ENCODE measurements around the gene ITSN2. TPM values are rescaled to one million over a fixed set of nuclear protein-coding genes. Genes with fewer than 3 reads are reported as not detected.

The ITSN2 gene
- polyA plus RNA-seq, 1 donor from 2014 or later, result 10.6 TPM

DNA sequence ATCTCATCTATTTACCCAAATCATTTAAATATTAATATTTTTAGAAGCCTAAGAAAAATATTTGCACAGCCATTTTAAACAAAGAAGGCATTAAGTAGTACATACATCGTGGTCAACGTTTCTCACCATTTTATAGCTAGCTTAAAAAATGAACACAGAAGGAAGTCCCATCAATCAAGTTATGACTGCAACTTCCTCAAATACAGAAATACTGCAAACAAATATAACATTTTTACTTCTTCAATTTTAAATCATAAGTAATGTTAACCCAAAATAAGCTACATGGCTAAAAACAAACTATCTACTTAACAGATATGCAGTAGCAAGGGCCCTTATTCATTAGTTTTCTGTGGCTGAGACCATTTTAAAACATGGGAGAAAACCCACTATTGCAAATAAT, 30.6 kb downstream of the ITSN2 start:
- no peaks in the 10 kb centered on the region for H3K27me3 ChIP-seq (ENCODE audit: insufficient read depth, low read depth, low read length)
- TF ChIP-seq EZH2 (IDR thresholded peaks at IDR 0.05; ENCODE audit: borderline replicate concordance, insufficient read depth, low read length, poor library complexity, severe bottlenecking) (no peak), POLR2AphosphoS5 (IDR thresholded peaks at IDR 0.05) (no peak), TAF1 (IDR thresholded peaks at IDR 0.05; ENCODE audit: low read depth) (no peak)
- H3K9me2 ChIP-seq (ENCODE audit: insufficient read depth, low read length), result no peaks in the 10 kb centered on the region
- H3K4me2 ChIP-seq (ENCODE audit: low read length), result no peak overlapping the region
- no peaks in the 10 kb centered on the region for H4K20me1 ChIP-seq (ENCODE audit: insufficient read depth)
- H3K27ac ChIP-seq (ENCODE audit: low read length), result no peak overlapping the region
- no peaks in the 10 kb centered on the region for H3K79me2 ChIP-seq (replicated peaks; ENCODE audit: insufficient read depth, low read length)
- no peaks in the 10 kb centered on the region for H3F3A ChIP-seq (ENCODE audit: insufficient read depth, low read length, poor library complexity, severe bottlenecking)
- H3K36me3 ChIP-seq (ENCODE audit: insufficient read depth, low read length), result no peaks in the 10 kb centered on the region
- H2AFZ ChIP-seq (ENCODE audit: low read depth, low read length), result no peak overlapping the region
- H3K9me3 ChIP-seq (ENCODE audit: low read length), result no peaks in the 10 kb centered on the region
- no peak overlapping the region for H3K4me3 ChIP-seq (ENCODE audit: low read length)
- H3K9ac ChIP-seq (ENCODE audit: low read length), result no peak overlapping the region

DNA sequence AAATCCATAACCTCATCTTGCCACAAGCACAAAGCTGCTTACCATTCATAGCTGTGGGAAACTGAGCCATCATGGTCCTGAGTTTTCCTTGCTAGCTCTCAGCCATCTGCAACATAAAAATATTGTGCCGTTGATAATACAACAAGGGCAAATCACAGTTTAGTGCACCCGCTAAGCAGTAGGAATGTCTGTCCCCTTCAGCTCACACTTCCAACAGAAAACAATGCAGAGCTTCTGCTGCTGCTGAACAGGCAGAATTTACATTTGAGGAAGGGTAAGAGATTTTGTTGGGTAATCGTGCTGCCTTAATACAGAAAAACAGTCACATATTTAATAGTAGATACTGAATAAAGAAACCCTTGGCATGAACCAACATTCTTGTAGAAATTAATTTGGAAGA, 32.3 kb downstream of the ITSN2 start:
- Histone ChIP-seq H3K9me2 (ENCODE audit: insufficient read depth, low read length) (no peaks in the 10 kb centered on the region), H2AFZ (ENCODE audit: low read depth, low read length) (peak overlapping the region; percentile 12), H3K9me3 (ENCODE audit: low read length) (no peaks in the 10 kb centered on the region), H3K27ac (ENCODE audit: low read length) (no peak overlapping the region), H3K27me3 (ENCODE audit: insufficient read depth, low read depth, low read length) (no peaks in the 10 kb centered on the region), H3K9ac (ENCODE audit: low read length) (no peak overlapping the region), H3K4me2 (ENCODE audit: low read length) (no peak overlapping the region), H3K4me3 (ENCODE audit: low read length) (no peak overlapping the region), H3K79me2 (replicated peaks; ENCODE audit: insufficient read depth, low read length) (no peaks in the 10 kb centered on the region), H3K36me3 (ENCODE audit: insufficient read depth, low read length) (no peaks in the 10 kb centered on the region), H4K20me1 (ENCODE audit: insufficient read depth) (no peaks in the 10 kb centered on the region), H3F3A (ENCODE audit: insufficient read depth, low read length, poor library complexity, severe bottlenecking) (no peaks in the 10 kb centered on the region)
- TF ChIP-seq MXI1 (conservative IDR thresholded peaks at IDR 0.05; ENCODE audit: poor library complexity, severe bottlenecking) (no peak), EP300 (conservative IDR thresholded peaks at IDR 0.05; ENCODE audit: poor library complexity, severe bottlenecking) (no peak), EZH2 (IDR thresholded peaks at IDR 0.05; ENCODE audit: borderline replicate concordance, insufficient read depth, low read length, poor library complexity, severe bottlenecking) (no peak), RAD21 (conservative IDR thresholded peaks at IDR 0.05) (no peak), POLR2AphosphoS5 (IDR thresholded peaks at IDR 0.05) (no peak), SMC3 (conservative IDR thresholded peaks at IDR 0.05; ENCODE audit: poor library complexity) (no peak), TAF1 (IDR thresholded peaks at IDR 0.05; ENCODE audit: low read depth) (no peak)
- TF ChIP-seq, protein P1, sequence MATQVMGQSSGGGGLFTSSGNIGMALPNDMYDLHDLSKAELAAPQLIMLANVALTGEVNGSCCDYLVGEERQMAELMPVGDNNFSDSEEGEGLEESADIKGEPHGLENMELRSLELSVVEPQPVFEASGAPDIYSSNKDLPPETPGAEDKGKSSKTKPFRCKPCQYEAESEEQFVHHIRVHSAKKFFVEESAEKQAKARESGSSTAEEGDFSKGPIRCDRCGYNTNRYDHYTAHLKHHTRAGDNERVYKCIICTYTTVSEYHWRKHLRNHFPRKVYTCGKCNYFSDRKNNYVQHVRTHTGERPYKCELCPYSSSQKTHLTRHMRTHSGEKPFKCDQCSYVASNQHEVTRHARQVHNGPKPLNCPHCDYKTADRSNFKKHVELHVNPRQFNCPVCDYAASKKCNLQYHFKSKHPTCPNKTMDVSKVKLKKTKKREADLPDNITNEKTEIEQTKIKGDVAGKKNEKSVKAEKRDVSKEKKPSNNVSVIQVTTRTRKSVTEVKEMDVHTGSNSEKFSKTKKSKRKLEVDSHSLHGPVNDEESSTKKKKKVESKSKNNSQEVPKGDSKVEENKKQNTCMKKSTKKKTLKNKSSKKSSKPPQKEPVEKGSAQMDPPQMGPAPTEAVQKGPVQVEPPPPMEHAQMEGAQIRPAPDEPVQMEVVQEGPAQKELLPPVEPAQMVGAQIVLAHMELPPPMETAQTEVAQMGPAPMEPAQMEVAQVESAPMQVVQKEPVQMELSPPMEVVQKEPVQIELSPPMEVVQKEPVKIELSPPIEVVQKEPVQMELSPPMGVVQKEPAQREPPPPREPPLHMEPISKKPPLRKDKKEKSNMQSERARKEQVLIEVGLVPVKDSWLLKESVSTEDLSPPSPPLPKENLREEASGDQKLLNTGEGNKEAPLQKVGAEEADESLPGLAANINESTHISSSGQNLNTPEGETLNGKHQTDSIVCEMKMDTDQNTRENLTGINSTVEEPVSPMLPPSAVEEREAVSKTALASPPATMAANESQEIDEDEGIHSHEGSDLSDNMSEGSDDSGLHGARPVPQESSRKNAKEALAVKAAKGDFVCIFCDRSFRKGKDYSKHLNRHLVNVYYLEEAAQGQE (IDR thresholded peaks at IDR 0.05; ENCODE audit: borderline replicate concordance), result no peak
- TF ChIP-seq, protein P2, sequence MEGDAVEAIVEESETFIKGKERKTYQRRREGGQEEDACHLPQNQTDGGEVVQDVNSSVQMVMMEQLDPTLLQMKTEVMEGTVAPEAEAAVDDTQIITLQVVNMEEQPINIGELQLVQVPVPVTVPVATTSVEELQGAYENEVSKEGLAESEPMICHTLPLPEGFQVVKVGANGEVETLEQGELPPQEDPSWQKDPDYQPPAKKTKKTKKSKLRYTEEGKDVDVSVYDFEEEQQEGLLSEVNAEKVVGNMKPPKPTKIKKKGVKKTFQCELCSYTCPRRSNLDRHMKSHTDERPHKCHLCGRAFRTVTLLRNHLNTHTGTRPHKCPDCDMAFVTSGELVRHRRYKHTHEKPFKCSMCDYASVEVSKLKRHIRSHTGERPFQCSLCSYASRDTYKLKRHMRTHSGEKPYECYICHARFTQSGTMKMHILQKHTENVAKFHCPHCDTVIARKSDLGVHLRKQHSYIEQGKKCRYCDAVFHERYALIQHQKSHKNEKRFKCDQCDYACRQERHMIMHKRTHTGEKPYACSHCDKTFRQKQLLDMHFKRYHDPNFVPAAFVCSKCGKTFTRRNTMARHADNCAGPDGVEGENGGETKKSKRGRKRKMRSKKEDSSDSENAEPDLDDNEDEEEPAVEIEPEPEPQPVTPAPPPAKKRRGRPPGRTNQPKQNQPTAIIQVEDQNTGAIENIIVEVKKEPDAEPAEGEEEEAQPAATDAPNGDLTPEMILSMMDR (IDR thresholded peaks at IDR 0.05; ENCODE audit: poor library complexity, severe bottlenecking), result no peak
